GM03348 (cell line): Measurements from ENCODE around the gene CLP1.

ENCODE experiments used
- DNase-seq: peaks from one replicate; pipeline ENCODE4 v3.0.0; 2012; ENCODE audit warnings: low spot score

Gene CLP1

DNA sequence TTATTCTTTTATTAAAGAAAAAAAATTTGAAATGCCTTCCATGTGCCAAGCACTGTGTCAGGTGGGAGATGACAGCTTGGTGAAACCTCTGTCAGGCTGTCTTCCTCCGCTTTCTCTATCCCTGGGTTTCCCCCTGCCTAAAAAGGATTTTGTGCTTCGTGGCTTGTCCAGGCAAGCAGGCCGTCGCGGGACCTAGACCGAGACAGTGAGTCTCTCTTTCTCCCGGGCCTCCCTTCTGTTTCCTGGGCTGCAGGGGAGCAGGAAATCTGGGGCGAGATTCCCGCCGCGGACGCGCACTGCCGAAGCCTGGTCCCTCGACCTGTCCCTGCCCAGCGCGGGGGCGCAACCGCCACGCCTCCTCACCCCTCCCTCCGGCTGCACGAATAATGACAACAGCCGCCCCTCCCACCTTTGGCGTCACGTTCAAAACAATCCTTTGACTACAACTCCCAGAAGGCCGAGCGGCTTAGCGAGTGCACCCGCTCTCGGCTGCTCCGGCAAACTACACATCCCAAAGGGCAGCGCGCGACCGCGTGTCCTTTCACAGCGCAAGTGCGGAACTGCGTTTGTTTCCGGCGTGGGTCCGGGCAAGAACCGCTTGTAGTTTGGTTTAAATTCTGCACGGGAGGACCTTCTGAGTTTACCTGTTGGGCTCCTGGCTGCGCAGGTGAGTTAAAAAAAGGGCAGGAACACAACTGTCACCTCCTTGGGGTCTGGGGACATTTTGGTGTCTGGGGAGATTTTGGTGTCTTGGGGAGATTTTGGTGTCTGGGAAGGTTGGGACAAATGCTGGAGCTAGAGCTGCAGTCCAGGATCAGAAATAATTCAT is at the start of gene CLP1:
Gene CLP1, plus strand, starts transcription at position 569 of the 829 bp plus-strand sequence. CDS start 1,715 bp downstream, outside the sequence.
- DNase-seq: peak; percentile 97

DNA sequence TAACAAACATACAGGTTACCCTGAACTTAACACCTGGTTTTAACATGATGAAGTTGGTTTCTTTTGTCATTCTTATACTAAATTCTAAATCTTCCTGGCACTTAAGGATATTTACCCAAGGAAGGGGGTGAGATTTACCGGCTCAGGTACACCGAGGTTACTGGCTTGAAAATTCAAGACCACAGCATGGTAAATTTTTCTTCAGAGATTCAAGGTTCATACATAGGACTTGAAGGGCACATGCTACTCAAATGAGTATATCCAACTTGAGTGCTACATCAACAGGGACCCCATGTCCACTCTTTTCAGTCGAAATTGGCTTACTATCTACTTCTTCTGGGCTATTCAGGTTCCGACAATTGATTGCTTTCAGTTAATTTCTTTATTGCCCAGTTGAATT is 47.4 kb upstream of the CLP1 start:
- DNase-seq: no peak

DNA sequence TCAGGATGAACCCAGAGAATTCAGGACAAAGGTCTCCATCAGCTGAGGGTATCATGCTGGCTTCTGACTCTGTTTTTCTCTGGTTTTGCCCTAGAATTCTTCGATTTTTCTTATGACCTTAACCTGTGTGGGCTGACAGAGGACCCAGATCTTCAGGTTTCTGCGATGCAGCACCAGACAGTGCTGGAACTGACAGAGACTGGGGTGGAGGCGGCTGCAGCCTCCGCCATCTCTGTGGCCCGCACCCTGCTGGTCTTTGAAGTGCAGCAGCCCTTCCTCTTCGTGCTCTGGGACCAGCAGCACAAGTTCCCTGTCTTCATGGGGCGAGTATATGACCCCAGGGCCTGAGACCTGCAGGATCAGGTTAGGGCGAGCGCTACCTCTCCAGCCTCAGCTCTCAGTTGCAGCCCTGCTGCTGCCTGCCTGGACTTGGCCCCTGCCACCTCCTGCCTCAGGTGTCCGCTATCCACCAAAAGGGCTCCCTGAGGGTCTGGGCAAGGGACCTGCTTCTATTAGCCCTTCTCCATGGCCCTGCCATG is 43.3 kb upstream of the CLP1 start:
- no peak for DNase-seq

DNA sequence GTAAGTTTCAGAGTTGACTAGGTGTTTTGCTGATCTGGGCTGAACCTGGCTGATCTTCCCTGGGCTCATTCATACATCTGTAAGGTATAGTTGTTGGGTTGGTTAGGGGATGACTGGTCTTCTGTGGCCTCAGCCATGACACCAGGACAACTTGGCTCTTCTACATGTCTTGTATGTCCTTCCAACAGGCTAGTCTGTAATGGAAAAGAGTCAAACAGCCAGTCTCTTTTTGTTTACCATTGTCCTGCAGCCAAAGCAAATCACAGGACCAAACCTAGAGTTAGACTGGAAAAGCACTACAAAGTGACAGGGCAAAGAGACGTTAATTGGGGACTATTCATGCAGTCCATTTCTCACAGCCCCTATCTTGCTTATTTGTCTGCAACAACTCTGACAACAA is 42.3 kb upstream of the CLP1 start:
- no peak for DNase-seq

DNA sequence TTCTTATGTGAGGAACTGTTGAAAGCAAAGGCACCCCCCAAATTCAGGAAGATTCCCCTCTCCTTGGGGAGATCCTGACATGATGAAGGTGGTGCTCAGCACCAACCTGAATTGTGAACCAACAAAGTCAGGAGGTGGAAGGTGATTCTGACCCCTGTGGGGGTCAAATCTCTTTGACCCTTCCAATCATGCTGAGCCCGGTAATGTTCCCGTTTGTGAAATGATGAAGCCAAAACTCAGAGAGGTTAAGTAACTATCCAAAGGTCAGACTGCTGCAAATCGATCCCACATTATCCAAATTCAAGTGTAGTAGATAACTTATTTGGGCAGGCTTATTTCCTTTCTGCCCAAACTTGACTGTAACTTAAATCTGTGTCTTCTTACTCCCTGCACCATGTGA is 41.0 kb upstream of the CLP1 start:
- DNase-seq: no peak

DNA sequence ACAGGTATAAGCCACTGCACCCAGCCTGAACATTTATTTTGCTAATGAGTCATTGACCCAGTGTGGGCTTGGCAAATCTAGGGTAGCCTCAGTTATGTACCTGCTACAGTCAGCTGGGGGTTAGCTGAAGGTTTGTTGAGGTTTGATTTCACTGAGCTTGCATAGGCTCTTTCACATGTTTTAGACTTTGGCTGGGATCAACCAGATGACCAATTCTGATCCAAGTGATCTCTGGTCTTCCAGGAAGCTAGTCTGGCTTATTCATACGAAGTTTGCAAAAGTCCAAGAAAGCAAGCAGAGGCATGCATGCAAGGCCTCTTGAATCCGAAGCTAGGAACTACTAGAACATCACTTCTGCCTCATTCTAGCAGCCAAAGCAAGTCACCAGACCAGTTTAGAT is 39.1 kb upstream of the CLP1 start:
- no peak for DNase-seq

DNA sequence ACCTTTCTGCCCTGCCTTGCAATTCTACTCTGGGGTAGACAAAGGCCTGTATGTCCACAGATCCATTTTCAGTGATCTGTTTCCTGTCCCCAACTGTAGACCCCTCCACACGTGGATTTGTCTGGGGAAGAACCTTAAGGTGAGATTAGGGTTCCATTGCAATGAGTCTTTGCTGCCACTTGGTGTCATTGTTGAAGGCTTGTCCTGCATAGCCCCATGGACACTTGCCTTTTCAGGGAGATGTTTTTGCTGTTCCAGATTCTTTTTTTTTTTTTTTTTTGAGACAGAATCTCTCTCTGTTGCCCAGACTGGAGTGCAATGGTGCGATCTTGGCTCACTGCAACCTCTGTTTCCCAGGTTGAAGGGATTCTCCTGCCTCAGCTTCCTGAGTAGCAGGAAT is 38.2 kb upstream of the CLP1 start:
- no peak for DNase-seq

DNA sequence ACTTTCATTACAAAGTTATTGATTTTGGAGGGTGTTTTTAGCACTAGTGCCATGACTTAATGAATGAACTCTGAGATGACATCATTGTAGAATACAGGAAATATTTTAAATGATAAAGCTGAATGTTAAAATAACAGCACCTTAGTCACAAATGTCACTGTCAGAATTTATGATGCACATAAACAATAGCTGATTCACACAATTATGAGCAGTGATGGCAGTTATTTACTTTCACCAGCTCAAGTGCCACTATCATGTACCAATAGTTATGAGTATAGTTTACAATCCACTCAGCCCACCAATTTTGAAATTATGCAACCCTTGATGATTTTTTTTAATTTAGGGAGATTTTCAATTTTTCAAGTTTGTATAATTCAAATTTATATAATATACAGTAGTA is 37.1 kb upstream of the CLP1 start:
- DNase-seq: no peak

DNA sequence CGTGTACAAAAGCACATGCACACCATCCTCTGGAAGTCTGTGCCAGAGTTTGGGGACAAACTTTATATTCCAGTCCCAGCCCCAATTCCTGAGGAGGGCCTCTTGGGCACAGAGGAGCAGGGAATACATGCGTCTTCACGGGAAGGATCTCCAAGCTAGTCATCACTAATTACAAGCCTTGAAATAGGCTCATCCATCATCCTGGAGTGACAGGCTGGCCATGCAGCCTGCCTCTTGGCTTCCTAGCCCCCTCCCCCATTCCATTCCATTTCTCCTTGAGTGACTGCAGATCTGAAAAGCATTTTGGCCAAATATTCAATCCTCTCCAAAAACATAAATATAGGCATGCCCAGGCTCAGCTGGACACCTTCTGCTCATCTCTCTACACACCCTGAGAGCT is 35.3 kb upstream of the CLP1 start:
- DNase-seq: no peak

DNA sequence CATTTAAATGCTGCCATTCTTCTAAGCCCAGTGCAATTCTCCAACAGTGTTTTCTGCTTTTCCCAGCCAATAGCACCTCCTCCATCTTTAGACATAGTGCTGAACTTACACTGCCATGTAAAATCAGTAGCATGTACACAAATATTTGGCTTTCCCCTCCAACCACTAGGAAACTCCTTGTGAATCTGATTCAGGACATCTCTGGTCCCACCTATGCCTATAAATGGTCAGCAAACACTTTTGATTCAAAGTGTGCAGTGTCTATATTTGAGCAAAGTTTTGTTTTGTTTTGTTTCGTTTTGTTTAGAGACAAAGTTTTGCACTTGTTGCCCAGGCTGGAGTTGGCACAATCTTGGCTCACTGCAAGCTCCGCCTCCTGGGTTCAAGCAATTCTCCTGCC is 32.7 kb upstream of the CLP1 start:
- DNase-seq: no peak

DNA sequence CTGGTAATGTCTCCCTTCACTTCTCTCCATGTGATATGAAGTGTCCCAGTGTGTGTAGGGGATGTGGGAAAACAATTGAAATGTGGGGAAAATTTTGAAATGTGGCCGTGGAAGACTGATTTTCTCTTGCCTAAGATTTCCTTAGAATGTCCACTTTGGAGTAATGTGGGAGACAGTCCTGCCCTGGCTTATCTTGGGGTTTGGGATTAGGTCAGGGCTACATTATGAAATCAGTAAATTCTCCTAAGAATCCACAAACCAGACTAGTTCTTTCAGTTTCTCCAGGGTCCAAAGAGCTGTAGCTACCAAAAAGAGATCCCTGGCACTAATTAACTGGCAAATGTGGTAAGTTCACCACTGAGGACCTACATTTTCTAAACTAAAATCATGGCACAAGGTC is 30.7 kb upstream of the CLP1 start:
- no peak for DNase-seq

DNA sequence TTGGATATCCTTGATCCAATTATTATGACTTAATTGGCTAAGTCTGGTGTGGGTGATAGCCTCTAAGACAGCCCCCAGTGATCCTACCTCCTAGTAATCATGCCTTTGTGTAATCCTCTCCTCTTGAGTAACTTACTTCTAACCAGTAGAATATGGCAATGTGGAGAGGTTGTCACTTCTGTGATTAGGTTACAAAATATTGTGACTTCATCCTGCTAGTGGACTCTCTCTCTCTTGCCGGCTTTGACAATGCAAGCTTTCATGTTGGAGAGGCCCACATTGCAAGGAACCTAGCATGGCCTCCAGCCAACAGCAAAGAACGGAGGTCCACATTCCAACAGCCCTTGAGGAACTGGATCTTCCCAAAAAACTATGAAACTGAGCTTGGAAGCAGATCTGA is 27.4 kb upstream of the CLP1 start:
- no peak for DNase-seq

DNA sequence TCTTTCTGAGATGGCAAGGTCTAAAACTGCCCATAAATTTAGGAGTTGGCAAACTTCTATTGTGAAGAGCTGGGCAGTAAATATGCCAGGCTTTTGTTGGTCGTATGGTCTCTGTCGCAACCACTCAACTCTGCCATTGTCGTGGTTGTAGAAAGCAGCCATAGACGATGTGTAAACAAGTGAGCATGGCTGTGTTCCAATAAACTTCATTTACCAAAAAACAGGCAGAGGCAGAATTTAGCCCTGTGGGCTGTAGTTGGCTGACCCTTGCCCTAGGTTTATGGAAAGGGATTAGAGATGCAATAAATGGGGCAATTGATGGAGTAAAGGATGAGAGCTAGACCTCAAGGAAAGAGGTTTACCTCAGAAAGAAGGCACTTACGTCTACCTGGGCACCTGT is 25.4 kb upstream of the CLP1 start:
- no peak for DNase-seq

DNA sequence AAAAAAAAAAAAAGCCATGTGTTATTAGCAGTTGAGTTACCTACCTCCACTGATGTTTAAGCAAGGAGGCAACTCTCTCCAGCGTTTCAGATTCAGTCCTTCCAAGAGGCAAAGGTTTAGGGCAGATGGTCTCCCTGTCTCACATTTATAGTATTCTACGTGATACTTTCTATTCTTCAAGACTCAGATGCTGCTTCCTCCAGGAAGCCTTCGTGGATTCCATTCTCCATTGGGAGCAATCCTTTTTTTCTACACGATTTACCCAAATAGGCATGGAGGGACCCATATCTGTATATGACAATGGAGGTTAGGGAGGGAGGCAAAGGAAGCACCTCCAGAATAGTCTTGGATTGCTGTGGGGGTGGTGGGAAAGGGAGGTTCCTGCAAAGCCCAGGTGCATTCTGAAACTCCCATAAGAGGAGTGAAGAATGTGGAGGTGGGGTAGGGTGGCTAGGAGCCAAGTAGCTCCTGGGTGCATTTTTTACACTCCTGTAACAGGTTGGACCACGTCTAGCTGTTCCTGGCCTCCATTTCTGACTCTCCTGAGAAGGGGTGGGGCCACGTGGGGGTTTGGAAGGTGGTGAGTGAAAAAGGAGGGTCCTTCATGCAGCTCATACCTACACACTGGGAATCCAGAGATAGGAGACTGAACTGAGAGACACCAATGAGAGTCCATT is 24.0 kb upstream of the CLP1 start:
- no peak for DNase-seq

DNA sequence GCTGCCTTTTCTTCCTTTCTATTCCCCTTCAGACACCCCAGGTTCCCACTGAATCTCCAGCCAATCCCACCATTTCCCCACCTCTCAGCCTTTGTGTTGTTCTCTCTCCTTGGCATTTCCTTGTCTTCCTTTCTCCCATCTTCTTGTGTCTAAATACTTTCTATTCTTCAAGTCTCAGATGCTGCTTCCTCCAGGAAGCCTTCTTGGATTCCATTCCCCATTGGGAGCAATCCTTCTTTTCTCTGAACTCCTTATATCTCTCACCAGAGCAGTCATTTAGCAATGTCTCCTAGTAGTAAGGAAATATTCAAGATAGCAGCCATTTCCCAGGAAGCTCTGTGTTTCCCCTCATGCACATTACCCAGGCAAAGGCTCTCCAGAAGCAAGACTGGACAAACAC is 23.3 kb upstream of the CLP1 start:
- DNase-seq: no peak

DNA sequence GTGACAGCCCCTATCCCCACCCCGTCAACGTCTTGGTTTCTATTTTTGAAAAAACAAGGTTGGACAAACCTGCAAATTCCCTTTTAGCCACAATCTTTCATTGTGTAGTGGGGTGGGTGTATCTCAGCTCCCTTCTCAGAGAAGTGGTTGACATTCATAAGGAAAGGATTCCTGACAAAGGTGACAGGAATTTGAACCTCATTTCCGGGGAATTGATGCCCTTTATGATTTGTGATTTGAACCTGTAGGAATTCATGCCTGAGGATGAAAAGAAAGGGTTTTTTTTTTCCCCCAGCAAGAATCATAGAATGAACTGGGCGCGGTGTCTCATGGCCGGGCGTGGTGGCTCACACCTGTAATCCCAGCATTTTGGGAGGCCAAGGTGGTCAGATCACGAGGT is 22.3 kb upstream of the CLP1 start:
- DNase-seq: no peak

DNA sequence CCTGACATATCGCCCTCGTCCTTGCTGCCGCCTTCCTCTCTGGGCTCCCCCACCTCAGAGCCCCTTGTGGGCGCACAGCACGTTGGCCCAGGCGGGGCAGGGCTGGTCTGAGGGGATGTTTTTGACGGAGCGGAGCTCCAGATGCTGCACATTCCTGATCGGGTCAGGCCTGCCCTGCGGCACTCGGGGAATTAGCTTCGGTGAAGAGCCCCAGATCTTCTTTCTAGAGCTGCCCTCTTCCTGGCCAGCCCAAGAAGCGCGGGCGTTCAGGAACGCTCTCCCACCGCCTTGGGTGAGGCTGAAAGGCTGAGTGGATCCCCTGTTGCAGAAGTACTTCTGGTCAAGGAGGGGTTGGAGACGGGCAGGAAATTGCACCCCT is 19.9 kb upstream of the CLP1 start:
- DNase-seq: peak; percentile 37

DNA sequence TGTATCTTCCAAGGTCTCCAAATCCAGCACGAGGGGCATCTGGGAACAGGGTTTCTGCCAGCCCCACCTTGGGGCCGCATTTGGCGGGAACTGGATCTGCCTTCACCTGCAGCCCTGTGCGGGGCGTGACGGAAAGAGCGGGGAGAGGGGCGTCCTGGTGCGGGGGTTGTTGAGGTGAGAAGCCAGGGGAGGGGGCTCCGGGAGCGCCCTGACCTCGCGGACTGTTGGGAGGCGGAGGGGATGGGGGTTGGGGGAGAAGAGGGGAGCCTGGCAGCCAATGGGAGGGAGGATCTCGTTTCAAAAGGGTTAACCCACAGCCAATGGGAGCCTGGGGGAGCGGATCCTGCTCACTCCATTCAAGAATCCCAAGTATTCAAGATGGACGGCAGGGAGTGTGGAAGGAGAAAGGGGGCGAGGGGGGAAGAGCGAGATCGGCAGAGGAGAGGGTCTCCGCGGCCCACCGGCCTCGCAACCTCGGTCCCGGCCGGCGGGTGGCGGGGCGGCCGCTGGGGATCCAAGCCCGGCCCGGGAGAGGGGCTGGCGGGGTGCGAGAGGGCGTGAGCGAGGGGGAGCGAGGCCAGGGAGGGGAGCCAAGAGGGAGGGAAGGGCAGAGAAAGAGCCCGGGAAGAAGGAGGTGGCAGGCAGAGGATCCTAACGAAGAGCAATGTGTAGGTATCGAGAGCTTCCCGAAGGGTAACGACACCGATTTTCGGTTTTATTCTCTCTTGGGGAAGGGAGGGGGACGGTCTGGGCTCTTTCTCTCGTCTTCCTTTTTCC is 19.4 kb upstream of the CLP1 start:
- DNase-seq: peak; percentile 99

DNA sequence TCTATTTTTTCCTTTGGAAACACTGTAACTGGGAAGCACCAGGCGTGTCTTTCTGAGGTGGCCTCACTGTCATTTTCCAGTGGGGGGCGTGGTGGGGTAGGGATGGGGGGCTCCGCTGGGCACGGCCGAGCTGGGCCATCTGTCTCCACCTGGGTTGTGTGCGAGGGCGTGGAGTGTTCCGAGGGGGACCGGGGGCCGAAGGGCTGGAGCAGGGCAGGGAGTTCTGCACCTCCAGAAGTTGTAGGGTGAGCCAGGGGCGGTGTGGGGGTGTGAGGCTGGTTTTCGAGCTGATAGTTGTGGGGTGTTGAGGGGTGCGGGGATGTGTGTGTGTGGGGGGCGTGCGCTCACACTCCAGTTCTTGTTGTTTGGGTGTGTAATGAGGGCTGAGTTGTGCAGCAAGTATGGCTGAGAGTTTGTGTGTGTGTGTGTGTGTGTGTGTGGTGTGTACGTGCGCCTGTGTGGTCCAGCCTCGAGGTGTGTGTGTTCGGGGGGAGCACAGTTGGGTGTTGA is 18.7 kb upstream of the CLP1 start:
- DNase-seq: peak; percentile 43

DNA sequence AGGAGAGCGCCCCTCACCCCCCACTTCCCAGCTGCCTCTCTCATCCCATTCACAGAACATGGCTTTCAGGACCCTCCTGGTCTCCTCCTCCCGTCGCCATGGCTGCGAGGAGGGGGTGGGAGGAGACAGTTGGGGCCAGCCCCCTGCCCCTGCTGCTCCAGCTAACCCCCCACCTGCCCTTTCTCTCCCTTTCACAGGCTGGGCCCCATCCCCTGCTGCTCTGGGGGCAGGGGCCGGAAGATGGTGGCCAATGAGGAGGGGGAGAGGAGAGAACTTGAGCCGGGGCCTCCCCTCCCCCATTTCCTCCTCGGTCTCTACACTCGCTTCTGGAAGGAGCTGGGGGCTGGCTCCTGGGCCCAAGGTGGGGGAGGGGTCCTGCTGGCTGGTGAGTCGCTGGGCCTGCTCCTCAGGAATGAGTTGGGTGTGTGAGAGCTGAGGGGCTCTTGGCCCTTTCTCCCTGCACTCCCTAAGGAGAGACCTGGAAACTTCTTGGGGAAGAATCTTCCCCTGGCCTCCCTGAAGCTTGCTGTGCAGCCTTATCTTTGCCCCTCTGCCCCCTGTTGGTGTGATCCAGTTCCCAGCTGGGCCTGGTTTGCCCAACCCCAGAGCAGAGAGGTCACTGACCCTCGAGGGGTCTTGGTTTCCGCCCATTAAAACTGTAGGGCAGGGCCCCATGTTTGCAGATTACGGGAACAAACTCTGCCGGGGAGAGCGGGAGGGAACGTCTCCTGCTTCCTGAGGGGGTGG is 18.1 kb upstream of the CLP1 start:
- peak; percentile 44 for DNase-seq

DNA sequence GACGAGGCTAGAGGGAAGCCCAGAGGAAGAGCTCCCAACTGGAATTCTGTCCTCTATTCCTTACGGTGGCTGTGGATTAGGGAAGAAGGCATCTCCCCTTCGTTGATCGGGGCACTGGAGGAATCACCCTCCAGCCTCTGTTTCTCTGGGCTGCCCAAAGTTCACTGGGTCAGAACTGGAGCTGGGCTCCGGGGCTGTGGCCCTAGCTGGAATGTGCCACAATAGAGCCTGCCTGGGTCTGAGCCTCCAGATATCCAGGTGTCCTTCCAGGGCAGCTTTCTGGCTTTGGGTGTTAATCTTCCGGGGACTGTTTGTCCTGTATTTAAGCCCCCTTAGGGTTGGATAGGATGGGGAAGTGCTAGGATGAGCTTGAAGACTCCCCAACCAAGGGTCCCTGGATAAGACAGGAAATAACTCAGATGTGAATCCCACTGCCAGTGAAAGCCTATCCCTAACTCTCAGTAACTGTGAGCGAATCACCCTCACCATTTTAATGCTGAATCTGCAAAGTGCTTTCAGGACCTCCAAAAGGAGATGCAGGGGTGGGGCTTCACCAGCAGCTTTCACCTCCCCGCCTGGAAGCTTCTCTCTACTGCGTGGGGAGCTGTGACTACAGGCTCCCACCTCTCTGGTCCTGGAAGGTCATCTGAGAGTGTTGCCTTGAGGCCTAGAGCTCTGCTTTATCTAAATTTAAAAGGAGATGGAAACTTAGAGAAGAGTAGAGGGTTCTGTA is 17.3 kb upstream of the CLP1 start:
- no peak for DNase-seq
